Liver (tissue), 9 donors: ENCODE results near the gene FRMD4B. TPM values are rescaled to one million over a fixed set of nuclear protein-coding genes. Genes with fewer than 3 reads are reported as not detected.
A peak's percentile ranks its signal among the peaks of the same experiment; 100 is the strongest.

ENCODE experiments used
- DNase-seq: peaks from one replicate; pipeline ENCODE4 v3.0.0-alpha.2; 2017; ENCODE audit warnings: low spot score
- H3K27ac ChIP-seq, 2 donors: one replicate each; pipeline ENCODE4 v1.7.0; 2013; ENCODE audit warnings: inconsistent platforms in 2 of 2, low read length in 2 of 2, control low read depth in 1 of 2, low read depth in 1 of 2, mild to moderate bottlenecking in 1 of 2
- H3K27me3 ChIP-seq, 4 donors: one replicate each; pipeline versions ENCODE4 v1.6.1 to v1.7.0; 2013; ENCODE audit warnings: low read length in 3 of 4, inconsistent platforms in 1 of 4, mild to moderate bottlenecking in 1 of 4, moderate library complexity in 1 of 4; ENCODE audit not compliant: control insufficient read depth in 4 of 4, insufficient read depth in 4 of 4
- H3K36me3 ChIP-seq, 4 donors: one replicate each; pipeline versions ENCODE4 v1.6.1 to v1.7.0; 2013; ENCODE audit warnings: low read length in 3 of 4, mild to moderate bottlenecking in 3 of 4, low read depth in 1 of 4, moderate library complexity in 1 of 4; ENCODE audit not compliant: control insufficient read depth in 4 of 4, insufficient read depth in 3 of 4
- H3K4me1 ChIP-seq, 4 donors: one replicate each; pipeline versions ENCODE4 v1.6.1 to v1.7.0; 2013; ENCODE audit warnings: low read length in 3 of 4, mild to moderate bottlenecking in 3 of 4, moderate library complexity in 1 of 4; ENCODE audit not compliant: control insufficient read depth in 4 of 4, insufficient read depth in 4 of 4
- H3K4me3 ChIP-seq, 3 donors: one replicate each; pipeline versions ENCODE4 v1.6.1 to v1.7.0; 2013; ENCODE audit warnings: low read length in 3 of 3, control low read depth in 1 of 3, low read depth in 1 of 3, mild to moderate bottlenecking in 1 of 3
- H3K9ac ChIP-seq, 2 donors: one replicate each; pipeline ENCODE4 v1.7.0; 2013; ENCODE audit warnings: low read length in 2 of 2, mild to moderate bottlenecking in 2 of 2, moderate library complexity in 2 of 2, control low read depth in 1 of 2, low read depth in 1 of 2
- H3K9me3 ChIP-seq, 4 donors: one replicate each; pipeline versions ENCODE4 v1.6.1 to v1.7.0; 2013; ENCODE audit warnings: low read length in 3 of 4; ENCODE audit not compliant: control insufficient read depth in 4 of 4
- EGR1 ChIP-seq, 2 donors: IDR thresholded peaks; 2 replicates each; pipeline ENCODE4 v1.6.1; 2016 to 2018; ENCODE audit warnings: antibody characterized with exemption in 2 of 2, low read depth in 2 of 2
- FOXA1 ChIP-seq: IDR thresholded peaks from 2 replicates; pipeline ENCODE4 v1.6.1; 2016; ENCODE audit warnings: antibody characterized with exemption
- FOXA2 ChIP-seq: IDR thresholded peaks from 2 replicates; pipeline ENCODE4 v1.6.1; 2016; ENCODE audit warnings: antibody characterized with exemption
- GABPA ChIP-seq, 2 donors: IDR thresholded peaks in 1 of 2; conservative IDR thresholded peaks in 1 of 2; 2 replicates each; pipeline ENCODE4 v1.6.1; 2016; ENCODE audit warnings: antibody characterized with exemption in 2 of 2, mild to moderate bottlenecking in 1 of 2, moderate library complexity in 1 of 2
- HNF4A ChIP-seq, 2 donors: conservative IDR thresholded peaks; 2 replicates each; pipeline ENCODE4 v1.6.1; 2016; ENCODE audit warnings: antibody characterized with exemption in 2 of 2, mild to moderate bottlenecking in 2 of 2
- HNF4G ChIP-seq: IDR thresholded peaks from 2 replicates; pipeline ENCODE4 v1.6.1; 2016; ENCODE audit warnings: antibody characterized with exemption
- JUND ChIP-seq, 2 donors: IDR thresholded peaks; 2 replicates each; pipeline ENCODE4 v1.6.1; 2016; ENCODE audit warnings: antibody characterized with exemption in 2 of 2
- NR2F2 ChIP-seq: IDR thresholded peaks from 2 replicates; pipeline ENCODE4 v1.6.1; 2016; ENCODE audit warnings: antibody characterized with exemption
- RAD21 ChIP-seq, 2 donors: IDR thresholded peaks; 2 replicates each; pipeline ENCODE4 v1.6.1; 2016; ENCODE audit warnings: antibody characterized with exemption in 2 of 2, mild to moderate bottlenecking in 2 of 2
- RXRA ChIP-seq, 2 donors: IDR thresholded peaks; 2 replicates each; pipeline ENCODE4 v1.6.1; 2017 to 2018; ENCODE audit warnings: antibody characterized with exemption in 2 of 2, mild to moderate bottlenecking in 1 of 2
- SP1 ChIP-seq: IDR thresholded peaks from 2 replicates; pipeline ENCODE4 v1.6.1; 2018; ENCODE audit warnings: antibody characterized with exemption, mild to moderate bottlenecking
- TAF1 ChIP-seq: conservative IDR thresholded peaks from 2 replicates; pipeline ENCODE4 v1.6.1; 2016; ENCODE audit warnings: antibody characterized with exemption, mild to moderate bottlenecking
- YY1 ChIP-seq: IDR thresholded peaks from 2 replicates; pipeline ENCODE4 v1.6.1; 2016; ENCODE audit warnings: antibody characterized with exemption, mild to moderate bottlenecking
- WGBS: extraction: QIAGEN DNeasy Blood & Tissue Kit; methylation state at CpG from one replicate; pipeline ENCODE4 v1.1.7; 2013; 5-methylcytosine and 5-hydroxymethylcytosine counted together
- polyA plus RNA-seq, 2 donors: library from polyadenylated mRNA; stranded (reverse) in 1 of 2; unstranded in 1 of 2; fragments of 200-250 nt in 1 of 2; fragments of >200 nt in 1 of 2; fragmentation: Nextera tagmentation in 1 of 2; extraction: Ambion mirVana in 1 of 2; gene quantifications; one replicate each; pipeline versions ENCODE4 v1.2.1 to v1.2.3, GENCODE V29; 2013 to 2015
- total RNA-seq, 2 donors: library from RNA; depleted of rRNA; stranded (reverse); fragments of >200 nt; gene quantifications; one replicate each; pipeline ENCODE4 v1.2.3, GENCODE V29; 2014
- TF ChIP-seq, protein P1 (sequence below): fragments of 150-350 bp; IDR thresholded peaks from 2 replicates; pipeline ENCODE4 v1.5.1; 2017; ENCODE audit warnings: improper control_type of control experiment, low read depth, low read length; ENCODE audit not compliant: missing input control
- TF ChIP-seq, protein P2 (sequence below): IDR thresholded peaks from 2 replicates; pipeline ENCODE4 v1.6.1; 2016; ENCODE audit warnings: antibody characterized with exemption
- TF ChIP-seq, protein P3 (sequence below): IDR thresholded peaks from 2 replicates; pipeline ENCODE4 v1.6.1; 2016; ENCODE audit warnings: antibody characterized with exemption, mild to moderate bottlenecking
- TF ChIP-seq, protein P4 (sequence below): IDR thresholded peaks from 2 replicates; pipeline ENCODE4 v1.6.1; 2016; ENCODE audit warnings: antibody characterized with exemption
- TF ChIP-seq, protein P5 (sequence below): IDR thresholded peaks from 2 replicates; pipeline ENCODE4 v1.6.1; 2016; ENCODE audit warnings: antibody characterized with exemption
- donor health status: healthy.
- donor health status: healthy.
- donor health status: healthy.
- donor health status: healthy.
- donor health status: healthy.

The FRMD4B gene
- total and polyA plus RNA-seq, 4 donors, result 7.3 to 22.6 (median 15.0) TPM

DNA sequence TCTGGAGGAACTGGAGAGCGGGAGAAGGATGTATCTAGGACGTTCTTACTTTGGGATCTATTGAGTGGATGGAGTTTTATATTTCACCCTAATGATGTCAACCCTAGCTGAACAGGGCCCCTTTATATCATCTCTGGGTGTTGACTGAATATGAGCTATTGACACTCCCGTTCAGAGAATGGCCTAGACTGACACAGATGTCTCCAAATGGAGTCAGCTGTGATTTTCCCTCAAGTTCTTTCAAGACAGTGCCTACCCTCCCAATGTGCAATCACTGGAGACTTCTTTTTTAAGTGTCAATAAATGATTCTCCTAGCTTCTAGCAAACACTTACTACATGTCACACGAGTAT, 63.8 kb downstream of the FRMD4B start:
- Histone ChIP-seq H3K9me3 (no peaks in the 10 kb centered on the region), H3K36me3 (no peaks in the 10 kb centered on the region), H3K27ac (no peak overlapping the region), H3K4me3 (no peak overlapping the region), H3K27me3 (no peaks in the 10 kb centered on the region), H3K9ac (no peak overlapping the region), H3K4me1 (peaks cover 0 to 5% (median 1%) of the 10 kb centered on the region in 4 donors)
- DNase-seq, result no peak
- no peak for TF ChIP-seq SP1
- WGBS, result 89% methylated on average over 4 of the region's 4 CpGs

DNA sequence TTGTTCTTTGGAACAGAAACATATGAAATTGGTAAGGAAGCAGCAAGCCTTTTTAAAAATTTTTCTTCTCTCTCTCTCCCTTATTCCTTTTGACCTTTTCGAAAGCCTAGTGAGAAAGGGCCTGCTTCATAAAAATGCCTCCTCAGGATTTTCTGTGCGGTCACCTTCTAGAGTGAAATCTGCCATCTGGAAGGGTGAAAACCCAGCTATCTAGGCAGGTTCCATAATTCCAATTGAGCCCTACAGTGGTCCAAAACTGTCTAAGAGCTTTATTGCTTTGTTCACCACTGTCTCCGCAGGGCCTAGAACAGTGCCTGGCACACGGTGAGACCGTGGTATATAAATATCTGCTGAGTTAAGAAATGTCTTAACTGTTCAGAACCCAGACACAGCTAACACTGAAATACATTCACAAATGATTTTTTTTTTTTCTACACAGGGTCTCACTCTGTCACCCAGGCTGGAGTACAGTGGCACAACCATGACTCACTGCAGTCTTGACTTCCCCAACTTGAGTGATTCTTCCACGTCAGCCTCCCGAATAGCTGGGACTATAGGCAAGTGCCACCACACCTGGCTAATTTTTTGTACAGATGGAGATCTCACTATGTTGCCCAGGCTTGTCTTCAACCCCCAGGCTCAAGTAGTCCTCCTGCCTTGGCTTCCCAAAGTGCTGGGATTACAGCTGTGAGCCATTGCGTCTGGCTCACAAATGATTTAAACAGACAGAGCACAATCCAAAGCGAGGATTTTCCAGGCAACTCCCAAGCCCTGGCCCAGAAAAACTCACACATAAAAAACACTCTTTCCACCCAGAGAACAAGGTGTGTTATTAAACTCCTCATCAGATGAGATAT, 64.4 kb downstream of the FRMD4B start:
- H3K9me3 ChIP-seq, result no peaks in the 10 kb centered on the region
- no peak overlapping the region for H3K4me3 ChIP-seq
- no peak for DNase-seq
- H3K9ac ChIP-seq, result no peak overlapping the region
- TF ChIP-seq EGR1 (IDR thresholded peaks at IDR 0.05; ENCODE audit: low read depth in 2 of 2) (no peak), TAF1 (no peak), YY1 (no peak), HNF4G (no peak), RXRA (IDR thresholded peaks at IDR 0.05) (no peak), NR2F2 (no peak), GABPA (IDR thresholded peaks at IDR 0.05 in 1 of 2, conservative IDR thresholded peaks at IDR 0.05 in 1 of 2) (no peak), FOXA1 (no peak), FOXA2 (no peak), SP1 (no peak), JUND (IDR thresholded peaks at IDR 0.05) (no peak), RAD21 (IDR thresholded peaks at IDR 0.05) (no peak), HNF4A (conservative IDR thresholded peaks at IDR 0.05) (no peak)
- TF ChIP-seq, protein P1, sequence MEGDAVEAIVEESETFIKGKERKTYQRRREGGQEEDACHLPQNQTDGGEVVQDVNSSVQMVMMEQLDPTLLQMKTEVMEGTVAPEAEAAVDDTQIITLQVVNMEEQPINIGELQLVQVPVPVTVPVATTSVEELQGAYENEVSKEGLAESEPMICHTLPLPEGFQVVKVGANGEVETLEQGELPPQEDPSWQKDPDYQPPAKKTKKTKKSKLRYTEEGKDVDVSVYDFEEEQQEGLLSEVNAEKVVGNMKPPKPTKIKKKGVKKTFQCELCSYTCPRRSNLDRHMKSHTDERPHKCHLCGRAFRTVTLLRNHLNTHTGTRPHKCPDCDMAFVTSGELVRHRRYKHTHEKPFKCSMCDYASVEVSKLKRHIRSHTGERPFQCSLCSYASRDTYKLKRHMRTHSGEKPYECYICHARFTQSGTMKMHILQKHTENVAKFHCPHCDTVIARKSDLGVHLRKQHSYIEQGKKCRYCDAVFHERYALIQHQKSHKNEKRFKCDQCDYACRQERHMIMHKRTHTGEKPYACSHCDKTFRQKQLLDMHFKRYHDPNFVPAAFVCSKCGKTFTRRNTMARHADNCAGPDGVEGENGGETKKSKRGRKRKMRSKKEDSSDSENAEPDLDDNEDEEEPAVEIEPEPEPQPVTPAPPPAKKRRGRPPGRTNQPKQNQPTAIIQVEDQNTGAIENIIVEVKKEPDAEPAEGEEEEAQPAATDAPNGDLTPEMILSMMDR, result no peak
- TF ChIP-seq, protein P2, sequence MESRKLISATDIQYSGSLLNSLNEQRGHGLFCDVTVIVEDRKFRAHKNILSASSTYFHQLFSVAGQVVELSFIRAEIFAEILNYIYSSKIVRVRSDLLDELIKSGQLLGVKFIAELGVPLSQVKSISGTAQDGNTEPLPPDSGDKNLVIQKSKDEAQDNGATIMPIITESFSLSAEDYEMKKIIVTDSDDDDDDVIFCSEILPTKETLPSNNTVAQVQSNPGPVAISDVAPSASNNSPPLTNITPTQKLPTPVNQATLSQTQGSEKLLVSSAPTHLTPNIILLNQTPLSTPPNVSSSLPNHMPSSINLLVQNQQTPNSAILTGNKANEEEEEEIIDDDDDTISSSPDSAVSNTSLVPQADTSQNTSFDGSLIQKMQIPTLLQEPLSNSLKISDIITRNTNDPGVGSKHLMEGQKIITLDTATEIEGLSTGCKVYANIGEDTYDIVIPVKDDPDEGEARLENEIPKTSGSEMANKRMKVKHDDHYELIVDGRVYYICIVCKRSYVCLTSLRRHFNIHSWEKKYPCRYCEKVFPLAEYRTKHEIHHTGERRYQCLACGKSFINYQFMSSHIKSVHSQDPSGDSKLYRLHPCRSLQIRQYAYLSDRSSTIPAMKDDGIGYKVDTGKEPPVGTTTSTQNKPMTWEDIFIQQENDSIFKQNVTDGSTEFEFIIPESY, result no peak
- TF ChIP-seq, protein P3, sequence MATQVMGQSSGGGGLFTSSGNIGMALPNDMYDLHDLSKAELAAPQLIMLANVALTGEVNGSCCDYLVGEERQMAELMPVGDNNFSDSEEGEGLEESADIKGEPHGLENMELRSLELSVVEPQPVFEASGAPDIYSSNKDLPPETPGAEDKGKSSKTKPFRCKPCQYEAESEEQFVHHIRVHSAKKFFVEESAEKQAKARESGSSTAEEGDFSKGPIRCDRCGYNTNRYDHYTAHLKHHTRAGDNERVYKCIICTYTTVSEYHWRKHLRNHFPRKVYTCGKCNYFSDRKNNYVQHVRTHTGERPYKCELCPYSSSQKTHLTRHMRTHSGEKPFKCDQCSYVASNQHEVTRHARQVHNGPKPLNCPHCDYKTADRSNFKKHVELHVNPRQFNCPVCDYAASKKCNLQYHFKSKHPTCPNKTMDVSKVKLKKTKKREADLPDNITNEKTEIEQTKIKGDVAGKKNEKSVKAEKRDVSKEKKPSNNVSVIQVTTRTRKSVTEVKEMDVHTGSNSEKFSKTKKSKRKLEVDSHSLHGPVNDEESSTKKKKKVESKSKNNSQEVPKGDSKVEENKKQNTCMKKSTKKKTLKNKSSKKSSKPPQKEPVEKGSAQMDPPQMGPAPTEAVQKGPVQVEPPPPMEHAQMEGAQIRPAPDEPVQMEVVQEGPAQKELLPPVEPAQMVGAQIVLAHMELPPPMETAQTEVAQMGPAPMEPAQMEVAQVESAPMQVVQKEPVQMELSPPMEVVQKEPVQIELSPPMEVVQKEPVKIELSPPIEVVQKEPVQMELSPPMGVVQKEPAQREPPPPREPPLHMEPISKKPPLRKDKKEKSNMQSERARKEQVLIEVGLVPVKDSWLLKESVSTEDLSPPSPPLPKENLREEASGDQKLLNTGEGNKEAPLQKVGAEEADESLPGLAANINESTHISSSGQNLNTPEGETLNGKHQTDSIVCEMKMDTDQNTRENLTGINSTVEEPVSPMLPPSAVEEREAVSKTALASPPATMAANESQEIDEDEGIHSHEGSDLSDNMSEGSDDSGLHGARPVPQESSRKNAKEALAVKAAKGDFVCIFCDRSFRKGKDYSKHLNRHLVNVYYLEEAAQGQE, result no peak
- TF ChIP-seq, protein P4, sequence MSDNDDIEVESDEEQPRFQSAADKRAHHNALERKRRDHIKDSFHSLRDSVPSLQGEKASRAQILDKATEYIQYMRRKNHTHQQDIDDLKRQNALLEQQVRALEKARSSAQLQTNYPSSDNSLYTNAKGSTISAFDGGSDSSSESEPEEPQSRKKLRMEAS, result no peak
- TF ChIP-seq, protein P5, sequence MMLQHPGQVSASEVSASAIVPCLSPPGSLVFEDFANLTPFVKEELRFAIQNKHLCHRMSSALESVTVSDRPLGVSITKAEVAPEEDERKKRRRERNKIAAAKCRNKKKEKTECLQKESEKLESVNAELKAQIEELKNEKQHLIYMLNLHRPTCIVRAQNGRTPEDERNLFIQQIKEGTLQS, result no peak
- 88% methylated on average over 9 of the region's 9 CpGs for WGBS
- peak overlapping the region; percentile 35 to 58 for H3K27ac ChIP-seq
- H3K27me3 ChIP-seq, result no peaks in the 10 kb centered on the region
- peaks cover 0 to 4% (median 1%) of the 10 kb centered on the region in 4 donors for H3K4me1 ChIP-seq
- H3K36me3 ChIP-seq, result no peaks in the 10 kb centered on the region
